Kasumi-1 (cell line): Measurements from ENCODE around the gene STRBP.
"Not testable (repeated sequence)": the region's sequence is repeated elsewhere in the genome, so short reads cannot be mapped to it uniquely, and the experiment has no call there.

Experiments used
- DNase-seq, 2 experiments: peaks; one replicate each; lab custom pipeline; 2025; lab: John Stamatoyannopoulos, UW

Gene STRBP

DNA sequence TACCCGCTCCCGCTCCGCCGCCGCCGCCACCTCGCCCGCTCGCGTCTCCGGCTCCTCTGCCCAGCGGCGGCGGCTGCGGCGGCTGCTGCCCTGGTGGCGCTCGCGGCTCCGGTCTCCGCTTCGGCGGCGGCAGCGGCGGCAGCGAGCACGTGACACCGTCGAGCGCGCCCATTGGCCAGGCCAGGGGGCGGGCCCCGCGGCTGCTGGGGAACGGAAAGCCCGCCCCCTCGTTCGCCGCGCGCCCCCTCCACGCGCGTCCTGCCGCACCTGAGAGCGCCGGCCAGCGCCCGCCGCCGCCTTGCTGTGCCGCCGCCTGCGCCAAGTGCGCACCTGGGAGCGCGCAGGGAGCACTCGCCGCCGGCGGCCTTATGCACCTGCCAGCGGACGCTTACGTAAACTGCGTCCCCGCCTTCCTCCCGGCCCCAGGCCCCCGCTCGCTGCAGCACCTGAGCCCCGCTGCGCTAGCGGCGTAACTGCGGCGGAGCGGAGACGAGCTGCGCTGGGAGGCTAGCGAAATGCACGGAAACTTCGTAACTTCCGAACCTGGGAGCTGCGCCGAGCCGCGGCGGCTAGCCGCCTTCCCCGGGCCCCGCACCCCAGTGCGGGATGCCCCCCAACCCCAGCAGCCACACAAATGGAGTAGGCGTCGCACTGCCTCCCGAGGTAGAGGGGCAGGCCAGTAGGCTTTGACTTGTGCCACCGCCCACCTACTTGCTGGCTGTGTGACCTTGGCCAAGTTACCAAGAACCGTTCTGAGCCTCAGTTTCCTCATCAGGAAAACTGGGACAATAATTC lies at the start of gene STRBP:
Gene STRBP (minus strand): TSS at position 122 of the 795 bp plus-strand sequence. CDS start 84,452 bp downstream, outside the sequence.
- DNase-seq = peak; percentile 61 to 74

DNA sequence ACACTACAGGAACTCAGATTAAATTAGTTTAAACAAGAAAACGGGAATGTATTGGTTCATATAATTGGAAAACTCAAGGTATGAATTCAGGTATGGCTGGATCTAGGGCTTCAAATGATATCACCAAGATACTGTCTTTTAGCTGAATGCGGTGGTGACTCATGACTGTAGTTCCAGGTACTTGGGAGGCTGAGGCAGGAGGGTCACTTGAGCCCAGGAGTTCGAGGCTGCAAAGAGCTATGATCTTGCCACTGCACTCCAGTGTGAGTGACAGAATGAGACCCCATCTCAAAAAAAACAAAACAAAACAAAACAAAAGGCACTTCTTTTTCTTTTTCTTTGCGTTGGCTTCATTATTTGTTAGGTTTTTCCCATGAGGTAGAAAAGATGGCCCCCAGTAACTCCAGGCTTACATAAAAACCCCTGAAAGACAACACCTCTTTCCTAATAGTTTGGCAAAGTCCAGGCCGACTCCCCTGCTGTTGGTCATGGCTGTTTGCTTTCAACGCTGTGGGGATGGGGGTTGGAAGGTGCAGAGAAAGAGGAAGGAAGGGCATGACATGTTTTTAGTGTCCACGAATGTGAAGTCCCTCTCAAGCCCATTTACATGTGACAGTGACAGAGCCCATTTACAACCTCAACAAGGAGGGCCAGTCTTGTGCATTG lies 47.8 kb upstream of the STRBP start:
- peak; percentile 51 to 61 for DNase-seq

- no peak for DNase-seq
Measured at GRCh38 chr9:123315635-123316034, 47.2 kb upstream of the STRBP start.

DNA sequence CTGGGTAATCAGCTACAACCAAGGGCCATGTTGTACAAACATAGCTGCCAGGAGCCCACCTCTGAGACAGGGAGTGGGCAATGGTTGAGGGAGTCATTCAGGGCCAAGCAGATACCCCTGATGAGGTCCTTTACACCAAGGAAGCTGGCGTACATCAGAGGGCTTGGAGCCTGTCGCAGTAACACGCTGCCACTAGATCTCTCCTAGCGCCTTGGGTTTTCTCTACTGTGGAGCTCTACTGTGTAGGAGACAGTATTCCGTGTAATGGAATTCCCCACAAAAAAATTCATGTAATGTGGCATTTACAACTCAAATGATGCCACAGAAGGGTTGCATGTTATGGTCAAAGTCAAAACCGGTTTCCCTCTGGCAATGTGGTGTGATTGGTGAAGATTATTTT lies 46.2 kb upstream of the STRBP start:
- no peak for DNase-seq

- DNase-seq = no peak
Measured at GRCh38 chr9:123312306-123312877, 44.0 kb upstream of the STRBP start.

- no peak for DNase-seq
Measured at GRCh38 chr9:123311250-123311752, 42.9 kb upstream of the STRBP start.

- no peak for DNase-seq
Measured at GRCh38 chr9:123310551-123311249, 42.3 kb upstream of the STRBP start.

DNA sequence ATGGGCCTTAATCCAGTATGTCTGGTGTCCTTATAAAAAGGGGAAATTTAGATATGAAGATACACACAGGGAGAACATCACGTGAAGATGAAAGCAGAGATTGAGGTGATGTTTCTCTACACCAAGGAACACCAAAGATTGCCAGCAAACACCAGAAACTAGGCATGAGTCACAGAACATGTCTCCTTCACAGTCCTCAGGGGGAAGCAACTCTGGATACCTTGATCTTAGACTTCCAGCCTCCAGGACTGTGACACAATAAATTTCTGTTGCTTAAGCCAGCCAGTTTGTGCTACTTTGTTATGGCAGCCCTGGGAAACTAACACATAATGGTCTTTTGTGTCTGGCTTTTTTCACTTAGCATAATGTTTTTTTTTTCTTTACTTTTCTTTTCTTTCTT lies 41.2 kb upstream of the STRBP start:
- no peak for DNase-seq

DNA sequence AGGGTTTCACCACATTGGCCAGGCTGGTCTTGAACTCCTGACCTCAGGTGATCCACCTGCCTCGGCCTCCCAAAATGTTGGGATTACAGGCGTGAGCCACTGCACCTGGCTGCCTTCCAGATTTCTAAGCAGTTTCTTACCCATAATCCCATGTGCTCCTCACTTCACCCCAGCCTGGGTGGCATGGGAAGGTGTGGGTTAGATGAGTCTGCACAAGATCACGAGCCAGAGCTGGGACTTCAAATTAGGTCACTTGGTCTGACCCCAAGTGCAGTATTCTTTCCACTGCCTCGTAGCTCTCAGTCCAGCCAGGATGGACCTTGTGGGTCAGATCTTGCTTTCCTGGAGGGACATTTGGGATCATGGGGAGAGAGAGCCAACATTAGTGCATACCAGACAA lies 37.5 kb upstream of the STRBP start:
- DNase-seq = no peak

GRCh38 chr9:123304340-123304691 lies 35.9 kb upstream of the STRBP start:
- no peak for DNase-seq

GRCh38 chr9:123302348-123303214 lies 34.2 kb upstream of the STRBP start:
- DNase-seq = no peak

DNA sequence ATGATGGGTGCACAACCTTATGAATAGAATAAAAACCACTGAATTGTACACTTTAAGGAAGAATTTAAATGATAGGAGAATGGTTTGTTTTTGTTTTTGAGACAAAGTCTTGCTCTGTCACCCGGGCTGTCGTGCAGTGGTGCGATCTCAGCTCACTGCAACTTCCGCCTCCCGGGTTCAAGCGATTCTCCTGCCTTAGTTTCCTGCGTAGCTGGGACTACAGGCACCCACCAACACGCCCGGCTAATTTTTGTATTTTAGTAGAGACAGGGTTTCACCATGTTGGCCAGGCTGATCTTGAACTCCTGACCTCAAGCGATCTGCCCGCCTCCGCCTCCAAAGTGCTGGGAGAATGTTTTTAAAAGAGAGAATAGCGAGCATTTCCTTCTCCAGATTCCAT lies 33.5 kb upstream of the STRBP start:
- DNase-seq = not testable (repeated sequence)

GRCh38 chr9:123300554-123300953 lies 32.2 kb upstream of the STRBP start:
- no peak for DNase-seq

GRCh38 chr9:123299558-123300126 lies 31.3 kb upstream of the STRBP start:
- no peak for DNase-seq

DNA sequence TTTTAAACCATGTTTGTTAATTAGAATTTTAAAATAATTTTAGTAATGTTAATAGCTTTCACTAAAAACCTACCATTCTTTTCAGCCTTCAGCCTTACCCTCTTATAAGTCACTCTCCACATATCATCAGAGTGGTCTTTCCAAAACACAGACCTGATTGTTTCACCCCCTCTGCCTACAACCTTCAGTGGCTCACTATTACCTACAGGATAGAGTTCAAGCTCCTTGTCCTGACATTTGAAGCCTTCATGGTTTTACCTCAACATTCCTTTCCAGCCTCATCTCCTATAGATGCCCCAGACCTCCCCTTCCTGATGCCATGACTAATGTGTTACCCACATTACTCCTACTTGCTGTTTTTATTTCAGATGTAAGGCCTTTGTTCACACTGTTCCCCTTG lies 27.8 kb upstream of the STRBP start:
- DNase-seq = no peak

DNA sequence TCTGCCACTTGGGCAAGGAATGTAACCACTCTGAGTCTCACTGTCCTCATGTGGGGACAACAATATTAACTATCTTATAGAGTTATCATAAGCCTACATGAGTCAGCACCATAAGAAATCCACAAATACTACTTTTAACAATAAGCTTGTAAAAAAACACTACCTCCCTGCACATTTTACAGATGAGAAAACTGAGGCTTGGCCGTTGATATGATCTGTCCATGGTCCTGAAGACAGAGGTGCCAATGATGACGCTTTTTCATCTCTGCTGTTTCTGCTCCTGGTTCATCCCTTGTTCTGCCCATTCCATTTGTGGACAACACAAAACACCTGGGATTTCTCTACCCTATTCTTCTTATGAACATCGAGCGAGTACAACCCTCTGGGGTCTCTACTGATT lies 23.4 kb upstream of the STRBP start:
- no peak for DNase-seq

DNA sequence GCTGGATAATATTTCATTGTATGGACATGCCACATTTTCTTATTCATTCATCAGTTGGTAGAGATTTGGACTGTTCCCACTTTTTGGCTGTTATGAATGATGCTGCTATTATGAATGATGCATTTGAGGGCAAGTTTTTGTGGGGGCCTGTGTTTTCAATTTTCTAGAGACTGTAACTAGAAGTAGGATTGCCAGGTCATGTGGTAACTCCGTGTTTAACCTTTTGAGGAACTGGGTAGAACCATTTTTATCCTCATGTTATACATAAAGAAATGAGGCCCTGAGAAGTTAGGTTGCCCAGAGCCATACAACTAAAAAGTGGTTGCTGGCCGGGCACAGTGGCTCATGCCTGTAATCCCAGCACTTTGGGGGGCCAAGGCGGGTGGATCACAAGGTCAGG lies 22.4 kb upstream of the STRBP start:
- no peak for DNase-seq

- no peak for DNase-seq
Measured at GRCh38 chr9:123287639-123288038, 19.3 kb upstream of the STRBP start.

DNA sequence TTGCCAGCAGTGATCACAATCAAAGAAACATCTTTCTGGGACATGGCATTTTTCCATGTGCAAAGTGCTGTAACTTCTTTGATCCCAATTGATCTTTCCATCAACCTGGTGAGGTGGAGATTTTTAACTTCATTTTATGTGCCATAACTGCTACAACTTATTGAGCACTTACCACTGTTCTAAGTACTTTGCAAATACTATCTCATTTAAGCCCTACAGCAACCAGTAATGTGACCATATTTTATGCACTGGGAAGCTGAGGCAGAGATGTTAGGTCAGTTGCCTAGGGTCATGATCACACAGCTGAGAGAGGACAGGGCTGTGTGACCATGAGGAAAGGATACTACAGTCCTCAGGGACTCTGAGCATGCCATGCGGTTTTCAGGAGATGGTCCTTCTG lies 17.9 kb upstream of the STRBP start:
- DNase-seq = no peak

GRCh38 chr9:123284656-123285055 lies 16.3 kb upstream of the STRBP start:
- no peak for DNase-seq

GRCh38 chr9:123283455-123283854 lies 15.1 kb upstream of the STRBP start:
- no peak for DNase-seq
